GM19035 (cell line): Measurements from ENCODE around the gene CST5.
"Not testable (repeated sequence)": the region's sequence is repeated elsewhere in the genome, so short reads cannot be mapped to it uniquely, and the experiment has no call there.

Experiments
- ATAC-seq: cut with Tn5 transposase; IDR thresholded peaks from one replicate; pipeline ENCODE4 v1.9.1; 2021; ENCODE audit not compliant: unreplicated experiment

Gene CST5

GRCh38 chr20:23879328-23879798 lies at the start of gene CST5:
TSS of gene CST5 (minus strand) at chr20:23879748. CDS start at chr20:23879676, 72 bp downstream.
- ATAC-seq = no peak

- ATAC-seq = no peak
Observed at GRCh38 chr20:23928788-23929187, 49.2 kb upstream of the CST5 start.

- no peak for ATAC-seq
Observed at GRCh38 chr20:23928353-23928752, 48.8 kb upstream of the CST5 start.

GRCh38 chr20:23926944-23927872 lies 47.7 kb upstream of the CST5 start:
- ATAC-seq = no peak

- ATAC-seq = no peak
Observed at GRCh38 chr20:23926526-23926880, 47.0 kb upstream of the CST5 start.

GRCh38 chr20:23925789-23926525 lies 46.4 kb upstream of the CST5 start:
- ATAC-seq = no peak

GRCh38 chr20:23924751-23925150 lies 45.2 kb upstream of the CST5 start:
- no peak for ATAC-seq

GRCh38 chr20:23923891-23924435 lies 44.4 kb upstream of the CST5 start:
- no peak for ATAC-seq

GRCh38 chr20:23923311-23923710 lies 43.8 kb upstream of the CST5 start:
- ATAC-seq = no peak

- no peak for ATAC-seq
Observed at GRCh38 chr20:23920408-23921325, 41.1 kb upstream of the CST5 start.

- no peak for ATAC-seq
Observed at GRCh38 chr20:23918896-23919295, 39.3 kb upstream of the CST5 start.

GRCh38 chr20:23918101-23918862 lies 38.7 kb upstream of the CST5 start:
- ATAC-seq = no peak

GRCh38 chr20:23917024-23917725 lies 37.6 kb upstream of the CST5 start:
- ATAC-seq = no peak

- ATAC-seq = no peak
Observed at GRCh38 chr20:23915844-23916243, 36.3 kb upstream of the CST5 start.

GRCh38 chr20:23914469-23914868 lies 34.9 kb upstream of the CST5 start:
- ATAC-seq = not testable (repeated sequence)

- ATAC-seq = no peak
Observed at GRCh38 chr20:23910210-23910609, 30.7 kb upstream of the CST5 start.

- no peak for ATAC-seq
Observed at GRCh38 chr20:23909390-23909789, 29.8 kb upstream of the CST5 start.

- no peak for ATAC-seq
Observed at GRCh38 chr20:23907579-23907978, 28.0 kb upstream of the CST5 start.

GRCh38 chr20:23902396-23902795 lies 22.8 kb upstream of the CST5 start:
- not testable (repeated sequence) for ATAC-seq
